ENCODE measurements around the gene ABCA6. TPM values are rescaled to one million over a fixed set of nuclear protein-coding genes. Genes with fewer than 3 reads are reported as not detected.

Gene ABCA6
- total RNA-seq, 3 donors from 2014 or later (not counting 1 experiment from before 2014, with no cell fraction given), result 0.45 to 1.6 (median 0.75) TPM

- Mint-ChIP-seq H3K27me3 (ENCODE audit: low read depth in 2 of 2) (no peaks in the 10 kb centered on the region), H3K27ac (no peak overlapping the region), H3K36me3 (no peaks in the 10 kb centered on the region), H3K4me3 (peak overlapping the region; percentile 11), H3K9me3 (peaks cover 0 to 4% of the 10 kb centered on the region in 2 donors), H3K4me1 (peaks cover 21 to 26% of the 10 kb centered on the region in 2 donors)
- no peaks in the 10 kb centered on the region for H3K9me3 ChIP-seq (ENCODE audit: control insufficient read depth, insufficient read depth, low read length)
- ATAC-seq (no peak), DNase-seq (no peak)
- no peak overlapping the region for H3K4me3 ChIP-seq (ENCODE audit: low read length)
- no peaks in the 10 kb centered on the region for H3K36me3 ChIP-seq (ENCODE audit: control insufficient read depth, insufficient read depth, low read length)
- H3K27ac ChIP-seq (ENCODE audit: low read length), result no peak overlapping the region
- TF ChIP-seq CTCF (IDR thresholded peaks at IDR 0.05), result no peak
- intact Hi-C loops (cut with micrococcal nuclease), result no loop called here
- peaks cover 9% of the 10 kb centered on the region for H3K4me1 ChIP-seq (ENCODE audit: control insufficient read depth, insufficient read depth, low read length)
- 96% methylated on average over 1 of the region's 1 CpG for WGBS (ENCODE audit: insufficient coverage)
- H3K27me3 ChIP-seq (ENCODE audit: control insufficient read depth, insufficient read depth, low read length), result no peaks in the 10 kb centered on the region
Measured at GRCh38 chr17:69058165-69058564, 83.5 kb downstream of the ABCA6 start.

GRCh38 chr17:69057280-69057679 lies 84.4 kb downstream of the ABCA6 start:
- WGBS (ENCODE audit: insufficient coverage), result no CpG with 5 or more reads among the region's 1 CpG
- Mint-ChIP-seq H3K36me3 (no peaks in the 10 kb centered on the region), H3K4me1 (peaks cover 21 to 26% of the 10 kb centered on the region in 2 donors), H3K27me3 (ENCODE audit: low read depth in 2 of 2) (no peaks in the 10 kb centered on the region), H3K4me3 (no peak overlapping the region), H3K9me3 (peaks cover 0 to 4% of the 10 kb centered on the region in 2 donors), H3K27ac (no peak overlapping the region)
- intact Hi-C loops (cut with micrococcal nuclease), result no loop called here
- H3K27me3 ChIP-seq (ENCODE audit: control insufficient read depth, insufficient read depth, low read length), result no peaks in the 10 kb centered on the region
- H3K9me3 ChIP-seq (ENCODE audit: control insufficient read depth, insufficient read depth, low read length), result no peaks in the 10 kb centered on the region
- H3K4me1 ChIP-seq (ENCODE audit: control insufficient read depth, insufficient read depth, low read length), result peaks cover 9% of the 10 kb centered on the region
- no peak overlapping the region for H3K4me3 ChIP-seq (ENCODE audit: low read length)
- TF ChIP-seq CTCF (IDR thresholded peaks at IDR 0.05), result no peak
- no peaks in the 10 kb centered on the region for H3K36me3 ChIP-seq (ENCODE audit: control insufficient read depth, insufficient read depth, low read length)
- DNase-seq (no peak), ATAC-seq (no peak)
- H3K27ac ChIP-seq (ENCODE audit: low read length), result no peak overlapping the region

DNA sequence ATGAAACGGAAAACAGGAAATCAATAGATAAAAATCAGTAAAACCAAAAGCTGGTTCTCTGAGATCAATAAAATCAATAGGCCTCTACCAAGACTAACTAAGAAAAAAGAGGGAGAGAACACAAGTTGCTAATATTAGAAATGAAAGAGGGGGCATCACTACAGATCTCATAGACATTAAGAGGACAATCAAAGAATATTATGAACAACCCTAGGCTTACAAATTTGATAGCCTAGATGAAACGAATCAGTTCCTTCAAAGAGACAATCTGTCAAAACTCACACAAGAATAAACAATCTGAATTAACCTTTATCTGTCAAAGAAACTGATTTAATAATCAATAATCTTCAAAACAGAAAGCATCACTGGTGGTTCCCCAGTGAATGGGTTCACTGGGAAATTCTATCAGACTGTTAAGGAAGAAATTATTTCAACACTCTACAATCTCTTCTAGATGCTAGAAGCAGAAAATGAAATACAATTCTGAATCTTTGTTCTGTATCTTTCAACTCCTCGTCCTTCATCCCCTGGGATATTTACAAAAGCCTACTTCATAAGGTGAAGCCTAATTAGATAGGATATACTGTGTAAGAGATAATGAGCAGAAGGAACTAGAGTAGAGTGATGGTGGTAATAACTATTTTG lies 85.4 kb downstream of the ABCA6 start:
- ATAC-seq (no peak), DNase-seq (no peak)
- H3K4me1 ChIP-seq (ENCODE audit: control insufficient read depth, insufficient read depth, low read length), result peaks cover 9% of the 10 kb centered on the region
- no peak overlapping the region for H3K27ac Mint-ChIP-seq
- TF ChIP-seq CTCF (IDR thresholded peaks at IDR 0.05), result no peak
- 40% methylated on average over 1 of the region's 3 CpGs for WGBS (ENCODE audit: insufficient coverage)
- H3K9me3 Mint-ChIP-seq, result peaks cover 0 to 4% of the 10 kb centered on the region in 2 donors
- H3K36me3 ChIP-seq (ENCODE audit: control insufficient read depth, insufficient read depth, low read length), result no peaks in the 10 kb centered on the region
- H3K4me3 ChIP-seq (ENCODE audit: low read length), result no peak overlapping the region
- no peak overlapping the region for H3K4me3 Mint-ChIP-seq
- H3K4me1 Mint-ChIP-seq, result peaks cover 21 to 26% of the 10 kb centered on the region in 2 donors
- H3K27ac ChIP-seq (ENCODE audit: low read length), result no peak overlapping the region
- no peaks in the 10 kb centered on the region for H3K27me3 ChIP-seq (ENCODE audit: control insufficient read depth, insufficient read depth, low read length)
- intact Hi-C loops (cut with micrococcal nuclease), result no loop called here
- H3K9me3 ChIP-seq (ENCODE audit: control insufficient read depth, insufficient read depth, low read length), result no peaks in the 10 kb centered on the region
- no peaks in the 10 kb centered on the region for H3K27me3 Mint-ChIP-seq (ENCODE audit: low read depth in 2 of 2)
- H3K36me3 Mint-ChIP-seq, result no peaks in the 10 kb centered on the region

GRCh38 chr17:69055334-69055733 lies 86.4 kb downstream of the ABCA6 start:
- Mint-ChIP-seq H3K4me3 (no peak overlapping the region), H3K9me3 (peaks cover 0 to 4% of the 10 kb centered on the region in 2 donors), H3K36me3 (no peaks in the 10 kb centered on the region), H3K27me3 (ENCODE audit: low read depth in 2 of 2) (no peaks in the 10 kb centered on the region), H3K27ac (no peak overlapping the region), H3K4me1 (peaks cover 21 to 26% of the 10 kb centered on the region in 2 donors)
- H3K4me3 ChIP-seq (ENCODE audit: low read length), result no peak overlapping the region
- 95% methylated on average over 2 of the region's 2 CpGs for WGBS (ENCODE audit: insufficient coverage)
- no peaks in the 10 kb centered on the region for H3K9me3 ChIP-seq (ENCODE audit: control insufficient read depth, insufficient read depth, low read length)
- ATAC-seq, result no peak
- no peak for DNase-seq
- intact Hi-C loops (cut with micrococcal nuclease), result no loop called here
- H3K27ac ChIP-seq (ENCODE audit: low read length), result no peak overlapping the region
- no peak for TF ChIP-seq CTCF (IDR thresholded peaks at IDR 0.05)
- no peaks in the 10 kb centered on the region for H3K27me3 ChIP-seq (ENCODE audit: control insufficient read depth, insufficient read depth, low read length)
- H3K4me1 ChIP-seq (ENCODE audit: control insufficient read depth, insufficient read depth, low read length), result peaks cover 9% of the 10 kb centered on the region
- H3K36me3 ChIP-seq (ENCODE audit: control insufficient read depth, insufficient read depth, low read length), result no peaks in the 10 kb centered on the region

Data from natural killer cell (primary cell).